Measurements from ENCODE around the gene COL4A2.

COL4A2 gene

GRCh38 chr13:110546378-110546777 lies 239.3 kb downstream of the COL4A2 start:
- no peak for DNase-seq
- Histone ChIP-seq H3K4me1 (ENCODE audit: control insufficient read depth, insufficient read depth, low read length, poor library complexity, severe bottlenecking) (no peaks in the 10 kb centered on the region), H3K9me3 (ENCODE audit: control insufficient read depth, low read length) (no peaks in the 10 kb centered on the region), H3K27ac (ENCODE audit: insufficient read depth, low read length, poor library complexity, severe bottlenecking) (no peak overlapping the region), H3K36me3 (ENCODE audit: control insufficient read depth, insufficient read depth, low read length) (no peaks in the 10 kb centered on the region), H3K27me3 (replicated peaks; ENCODE audit: control insufficient read depth, insufficient read depth, low read length, poor library complexity, severe bottlenecking) (no peaks in the 10 kb centered on the region), H3K4me3 (ENCODE audit: insufficient read depth, low read depth, low read length, poor library complexity, severe bottlenecking) (no peak overlapping the region)

GRCh38 chr13:110546926-110547325 lies 239.8 kb downstream of the COL4A2 start:
- H3K27me3 ChIP-seq (replicated peaks; ENCODE audit: control insufficient read depth, insufficient read depth, low read length, poor library complexity, severe bottlenecking), result no peaks in the 10 kb centered on the region
- no peaks in the 10 kb centered on the region for H3K36me3 ChIP-seq (ENCODE audit: control insufficient read depth, insufficient read depth, low read length)
- no peak overlapping the region for H3K4me3 ChIP-seq (ENCODE audit: insufficient read depth, low read depth, low read length, poor library complexity, severe bottlenecking)
- H3K9me3 ChIP-seq (ENCODE audit: control insufficient read depth, low read length), result no peaks in the 10 kb centered on the region
- DNase-seq, result no peak
- no peaks in the 10 kb centered on the region for H3K4me1 ChIP-seq (ENCODE audit: control insufficient read depth, insufficient read depth, low read length, poor library complexity, severe bottlenecking)
- no peak overlapping the region for H3K27ac ChIP-seq (ENCODE audit: insufficient read depth, low read length, poor library complexity, severe bottlenecking)

- no peak for DNase-seq
- Histone ChIP-seq H3K27me3 (replicated peaks; ENCODE audit: control insufficient read depth, insufficient read depth, low read length, poor library complexity, severe bottlenecking) (no peaks in the 10 kb centered on the region), H3K36me3 (ENCODE audit: control insufficient read depth, insufficient read depth, low read length) (no peaks in the 10 kb centered on the region), H3K27ac (ENCODE audit: insufficient read depth, low read length, poor library complexity, severe bottlenecking) (no peak overlapping the region), H3K4me3 (ENCODE audit: insufficient read depth, low read depth, low read length, poor library complexity, severe bottlenecking) (no peak overlapping the region), H3K9me3 (ENCODE audit: control insufficient read depth, low read length) (no peaks in the 10 kb centered on the region), H3K4me1 (ENCODE audit: control insufficient read depth, insufficient read depth, low read length, poor library complexity, severe bottlenecking) (no peaks in the 10 kb centered on the region)
These were observed 242.1 kb downstream of the COL4A2 start for GRCh38 chr13:110548891-110549794.

DNA sequence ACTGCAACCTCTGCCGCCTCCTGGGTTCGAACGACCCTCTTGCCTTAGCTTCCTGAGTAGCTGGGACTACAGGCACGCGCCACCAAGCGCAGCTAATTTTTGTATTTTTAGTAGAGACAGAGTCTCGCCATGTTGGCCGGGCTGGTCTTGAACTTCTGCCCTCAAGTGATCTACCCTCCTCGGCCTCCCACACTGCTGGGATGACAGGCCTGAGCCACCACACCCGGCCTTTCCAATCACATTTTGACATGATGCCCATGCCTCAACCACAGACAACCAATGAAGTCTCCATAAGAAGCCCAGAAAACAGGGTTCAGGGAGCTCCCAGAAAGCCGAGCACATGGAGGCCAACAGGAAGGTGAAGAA lies 242.7 kb downstream of the COL4A2 start:
- DNase-seq, result no peak

DNA sequence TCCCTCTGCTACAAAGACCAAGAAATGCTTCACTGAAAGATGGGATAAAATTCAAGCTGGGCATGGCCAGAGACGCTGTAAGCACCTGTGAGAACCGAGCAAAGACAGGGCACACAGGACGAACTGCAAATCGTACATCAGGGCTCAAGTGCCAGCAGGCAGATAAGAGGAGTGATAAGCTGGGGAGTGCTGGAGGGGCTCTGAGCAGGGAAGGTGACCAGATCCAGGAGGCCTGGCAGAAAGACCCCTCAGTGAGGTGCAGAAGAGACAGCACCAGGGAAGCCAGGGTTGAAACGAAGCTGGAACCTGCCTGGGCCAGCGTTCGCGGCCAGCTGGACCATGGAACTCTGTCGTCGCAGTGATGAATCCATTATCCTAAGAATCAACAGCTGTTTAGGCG lies 244.2 kb downstream of the COL4A2 start:
- no peaks in the 10 kb centered on the region for H3K4me1 ChIP-seq (ENCODE audit: control insufficient read depth, insufficient read depth, low read length, poor library complexity, severe bottlenecking)
- no peak overlapping the region for H3K4me3 ChIP-seq (ENCODE audit: insufficient read depth, low read depth, low read length, poor library complexity, severe bottlenecking)
- H3K36me3 ChIP-seq (ENCODE audit: control insufficient read depth, insufficient read depth, low read length), result no peaks in the 10 kb centered on the region
- no peaks in the 10 kb centered on the region for H3K9me3 ChIP-seq (ENCODE audit: control insufficient read depth, low read length)
- H3K27ac ChIP-seq (ENCODE audit: insufficient read depth, low read length, poor library complexity, severe bottlenecking), result no peak overlapping the region
- DNase-seq, result no peak
- no peaks in the 10 kb centered on the region for H3K27me3 ChIP-seq (replicated peaks; ENCODE audit: control insufficient read depth, insufficient read depth, low read length, poor library complexity, severe bottlenecking)

More for the DNA sequence above, 242.7 kb downstream of the COL4A2 start:
- Histone ChIP-seq H3K4me1 (ENCODE audit: control insufficient read depth, insufficient read depth, low read length, poor library complexity, severe bottlenecking) (no peaks in the 10 kb centered on the region), H3K9me3 (ENCODE audit: control insufficient read depth, low read length) (no peaks in the 10 kb centered on the region), H3K27me3 (replicated peaks; ENCODE audit: control insufficient read depth, insufficient read depth, low read length, poor library complexity, severe bottlenecking) (no peaks in the 10 kb centered on the region), H3K36me3 (ENCODE audit: control insufficient read depth, insufficient read depth, low read length) (no peaks in the 10 kb centered on the region), H3K27ac (ENCODE audit: insufficient read depth, low read length, poor library complexity, severe bottlenecking) (no peak overlapping the region), H3K4me3 (ENCODE audit: insufficient read depth, low read depth, low read length, poor library complexity, severe bottlenecking) (no peak overlapping the region)

GRCh38 chr13:110552767-110553166 lies 245.7 kb downstream of the COL4A2 start:
- no peak overlapping the region for H3K4me3 ChIP-seq (ENCODE audit: insufficient read depth, low read depth, low read length, poor library complexity, severe bottlenecking)
- H3K27ac ChIP-seq (ENCODE audit: insufficient read depth, low read length, poor library complexity, severe bottlenecking), result no peak overlapping the region
- no peaks in the 10 kb centered on the region for H3K9me3 ChIP-seq (ENCODE audit: control insufficient read depth, low read length)
- no peaks in the 10 kb centered on the region for H3K36me3 ChIP-seq (ENCODE audit: control insufficient read depth, insufficient read depth, low read length)
- H3K27me3 ChIP-seq (replicated peaks; ENCODE audit: control insufficient read depth, insufficient read depth, low read length, poor library complexity, severe bottlenecking), result no peaks in the 10 kb centered on the region
- H3K4me1 ChIP-seq (ENCODE audit: control insufficient read depth, insufficient read depth, low read length, poor library complexity, severe bottlenecking), result no peaks in the 10 kb centered on the region
- DNase-seq, result no peak

GRCh38 chr13:110553417-110553816 lies 246.3 kb downstream of the COL4A2 start:
- Histone ChIP-seq H3K27me3 (replicated peaks; ENCODE audit: control insufficient read depth, insufficient read depth, low read length, poor library complexity, severe bottlenecking) (no peaks in the 10 kb centered on the region), H3K36me3 (ENCODE audit: control insufficient read depth, insufficient read depth, low read length) (no peaks in the 10 kb centered on the region), H3K27ac (ENCODE audit: insufficient read depth, low read length, poor library complexity, severe bottlenecking) (no peak overlapping the region), H3K4me3 (ENCODE audit: insufficient read depth, low read depth, low read length, poor library complexity, severe bottlenecking) (no peak overlapping the region), H3K4me1 (ENCODE audit: control insufficient read depth, insufficient read depth, low read length, poor library complexity, severe bottlenecking) (no peaks in the 10 kb centered on the region), H3K9me3 (ENCODE audit: control insufficient read depth, low read length) (no peaks in the 10 kb centered on the region)
- no peak for DNase-seq

- Histone ChIP-seq H3K27me3 (replicated peaks; ENCODE audit: control insufficient read depth, insufficient read depth, low read length, poor library complexity, severe bottlenecking) (no peaks in the 10 kb centered on the region), H3K27ac (ENCODE audit: insufficient read depth, low read length, poor library complexity, severe bottlenecking) (no peak overlapping the region), H3K36me3 (ENCODE audit: control insufficient read depth, insufficient read depth, low read length) (no peaks in the 10 kb centered on the region), H3K4me1 (ENCODE audit: control insufficient read depth, insufficient read depth, low read length, poor library complexity, severe bottlenecking) (no peaks in the 10 kb centered on the region), H3K4me3 (ENCODE audit: insufficient read depth, low read depth, low read length, poor library complexity, severe bottlenecking) (no peak overlapping the region), H3K9me3 (ENCODE audit: control insufficient read depth, low read length) (no peaks in the 10 kb centered on the region)
- DNase-seq, result no peak
These were observed 247.2 kb downstream of the COL4A2 start for GRCh38 chr13:110554227-110554836.

GRCh38 chr13:110554946-110555345 lies 247.9 kb downstream of the COL4A2 start:
- DNase-seq, result no peak
- Histone ChIP-seq H3K4me1 (ENCODE audit: control insufficient read depth, insufficient read depth, low read length, poor library complexity, severe bottlenecking) (no peaks in the 10 kb centered on the region), H3K27ac (ENCODE audit: insufficient read depth, low read length, poor library complexity, severe bottlenecking) (no peak overlapping the region), H3K36me3 (ENCODE audit: control insufficient read depth, insufficient read depth, low read length) (no peaks in the 10 kb centered on the region), H3K4me3 (ENCODE audit: insufficient read depth, low read depth, low read length, poor library complexity, severe bottlenecking) (no peak overlapping the region), H3K27me3 (replicated peaks; ENCODE audit: control insufficient read depth, insufficient read depth, low read length, poor library complexity, severe bottlenecking) (no peaks in the 10 kb centered on the region), H3K9me3 (ENCODE audit: control insufficient read depth, low read length) (no peaks in the 10 kb centered on the region)

GRCh38 chr13:110555601-110556223 lies 248.6 kb downstream of the COL4A2 start:
- Histone ChIP-seq H3K27ac (ENCODE audit: insufficient read depth, low read length, poor library complexity, severe bottlenecking) (no peak overlapping the region), H3K36me3 (ENCODE audit: control insufficient read depth, insufficient read depth, low read length) (no peaks in the 10 kb centered on the region), H3K9me3 (ENCODE audit: control insufficient read depth, low read length) (no peaks in the 10 kb centered on the region), H3K4me3 (ENCODE audit: insufficient read depth, low read depth, low read length, poor library complexity, severe bottlenecking) (no peak overlapping the region), H3K4me1 (ENCODE audit: control insufficient read depth, insufficient read depth, low read length, poor library complexity, severe bottlenecking) (no peaks in the 10 kb centered on the region), H3K27me3 (replicated peaks; ENCODE audit: control insufficient read depth, insufficient read depth, low read length, poor library complexity, severe bottlenecking) (no peaks in the 10 kb centered on the region)
- DNase-seq, result no peak

Measured in effector memory CD4-positive, alpha-beta T cell (primary cell).